Activated CD4-positive, alpha-beta T cell treated with anti-CD3 and anti-CD28 coated beads for 36 hours (primary cell): Measurements from ENCODE around the gene NAA20. TPM values are rescaled to one million over a fixed set of nuclear protein-coding genes. Genes with fewer than 3 reads are reported as not detected.

ENCODE experiments used
- ATAC-seq: fragments of 200-7000 bp; cut with Tn5 transposase; one replicate; pipeline ENCODE4 v1.10.0; 2021; ENCODE audit warnings: mild to moderate bottlenecking, moderate library complexity
- CTCF ChIA-PET: fragments of 350-600 bp; sonication (Branson Sonifier 250); formaldehyde crosslinking; loops from one replicate; lab custom pipeline; 2021; ENCODE audit warnings: antibody characterized with exemption; lab: Charles Lee
- POLR2A ChIA-PET: fragments of 350-600 bp; sonication (Branson Sonifier 250); formaldehyde crosslinking; loops from one replicate; lab custom pipeline; 2021; ENCODE audit warnings: antibody characterized with exemption, inconsistent platforms; lab: Charles Lee
- DNase-seq: peaks from one replicate; pipeline ENCODE4 v3.0.0-alpha.2; 2020
- H3K27ac Mint-ChIP-seq: one replicate; pipeline ENCODE4 v1.8.0; 2021; ENCODE audit warnings: mixed read lengths
- H3K27me3 Mint-ChIP-seq: one replicate; pipeline ENCODE4 v1.8.0; 2021; ENCODE audit warnings: mixed read lengths
- H3K36me3 Mint-ChIP-seq: one replicate; pipeline ENCODE4 v1.8.0; 2021; ENCODE audit warnings: low read depth, mixed read lengths
- H3K4me1 Mint-ChIP-seq: one replicate; pipeline ENCODE4 v1.8.0; 2021; ENCODE audit warnings: mixed read lengths
- H3K4me3 Mint-ChIP-seq: one replicate; pipeline ENCODE4 v1.8.0; 2021; ENCODE audit warnings: mild to moderate bottlenecking, moderate library complexity, mixed read lengths
- H3K9me3 Mint-ChIP-seq: one replicate; pipeline ENCODE4 v1.8.0; 2021; ENCODE audit warnings: low read depth, mixed read lengths
- intact Hi-C, 2 experiments: fragments of 100-400 bp; cut with DNase I in 1 of 2; cut with micrococcal nuclease in 1 of 2; formaldehyde crosslinking; loops; one replicate each; pipeline versions ENCODE4 v1.14.2 to v1.15.1; 2022 to 2024; cut with DNase I, micrococcal nuclease
- total RNA-seq, 2 experiments: library from RNA; stranded (reverse); gene quantifications; one replicate each; pipeline ENCODE4 v1.2.3, GENCODE V29; 2021

The NAA20 gene
- total RNA-seq, 2 experiments from 2014 or later = 58.6 to 88.7 TPM

- ChIA-PET CTCF (interaction anchor here (0.7 kb wide), 1 partner anchor 12 kb away, joined by 3 read pairs; no protein-coding TSS in a partner anchor), POLR2A (interaction anchor here (0.6 to 0.7 kb wide), 2 partner anchors 24 to 30 kb away, joined by 6 to 7 read pairs; no protein-coding TSS in a partner anchor)
- peak; percentile 68 for ATAC-seq
- no peaks in the 10 kb centered on the region for H3K9me3 Mint-ChIP-seq
- DNase-seq = peak; percentile 21
- H3K4me3 Mint-ChIP-seq = no peak overlapping the region
- no peaks in the 10 kb centered on the region for H3K27me3 Mint-ChIP-seq
- peaks cover 61% of the 10 kb centered on the region for H3K4me1 Mint-ChIP-seq
- H3K36me3 Mint-ChIP-seq = peaks cover 40% of the 10 kb centered on the region
- H3K27ac Mint-ChIP-seq = peak overlapping the region; percentile 49
- intact Hi-C loops = loop anchor here in 1 of 2 experiments (1.0 kb wide), 1 partner anchor 30 kb away; the partner anchor contains the start of genes CFAP61 and CRNKL1
Measured at GRCh38 chr20:20022498-20022897, 5.3 kb downstream of the NAA20 start.

DNA sequence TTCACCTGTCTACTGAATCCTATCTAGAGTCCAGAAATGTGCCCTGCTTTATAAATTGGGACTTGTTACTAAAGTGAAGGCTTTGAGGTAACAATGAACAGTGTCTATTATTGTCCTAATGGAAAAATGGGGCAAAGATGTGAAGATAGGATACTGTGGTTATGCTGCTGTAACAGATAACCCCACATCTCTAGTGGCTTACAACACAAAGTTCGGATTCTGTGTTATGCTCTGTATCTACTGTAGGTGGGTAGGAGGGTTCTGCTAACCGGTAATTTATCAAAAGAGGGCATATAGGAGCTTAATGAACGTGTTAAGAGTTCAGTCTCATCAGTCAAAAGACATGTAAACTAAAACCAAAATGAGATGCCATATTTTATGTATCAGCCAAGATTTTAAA is 6.2 kb downstream of the NAA20 start:
- H3K27ac Mint-ChIP-seq = peak overlapping the region; percentile 4
- no peak for ATAC-seq

GRCh38 chr20:20024942-20025341 is 7.8 kb downstream of the NAA20 start:
- Mint-ChIP-seq H3K27ac (peak overlapping the region; percentile 9), H3K36me3 (peaks cover 38% of the 10 kb centered on the region)
- POLR2A ChIA-PET = no interaction called here

More for the DNA sequence above, 6.2 kb downstream of the NAA20 start:
- intact Hi-C loops = no loop called here
- peaks cover 39% of the 10 kb centered on the region for H3K36me3 Mint-ChIP-seq
- H3K4me1 Mint-ChIP-seq = peaks cover 55% of the 10 kb centered on the region
- no peaks in the 10 kb centered on the region for H3K27me3 Mint-ChIP-seq
- no peak overlapping the region for H3K4me3 Mint-ChIP-seq
- ChIA-PET POLR2A (no interaction called here), CTCF (interaction anchor here (0.6 kb wide), 1 partner anchor 23 kb away, joined by 3 read pairs; no protein-coding TSS in a partner anchor)
- no peak for DNase-seq
- no peaks in the 10 kb centered on the region for H3K9me3 Mint-ChIP-seq

GRCh38 chr20:20027284-20027683 is 10.1 kb downstream of the NAA20 start:
- Mint-ChIP-seq H3K4me3 (no peak overlapping the region), H3K9me3 (no peaks in the 10 kb centered on the region), H3K36me3 (peaks cover 39% of the 10 kb centered on the region), H3K27me3 (no peaks in the 10 kb centered on the region), H3K27ac (no peak overlapping the region), H3K4me1 (peaks cover 20% of the 10 kb centered on the region)
- intact Hi-C loops = no loop called here
- no peak for ATAC-seq
- ChIA-PET POLR2A (interaction anchor here (0.6 kb wide), 1 partner anchor 13 kb away, joined by 4 read pairs; no protein-coding TSS in a partner anchor), CTCF (interaction anchor here (0.6 to 1.2 kb wide), 4 partner anchors 11 to 1301 kb away, joined by 3 to 4 read pairs (median 4); no protein-coding TSS in a partner anchor)
- DNase-seq = no peak

More at GRCh38 chr20:20024942-20025341, 7.8 kb downstream of the NAA20 start:
- Mint-ChIP-seq H3K4me3 (no peak overlapping the region), H3K4me1 (peaks cover 40% of the 10 kb centered on the region), H3K9me3 (no peaks in the 10 kb centered on the region), H3K27me3 (no peaks in the 10 kb centered on the region)
- ATAC-seq = no peak
- no peak for DNase-seq
- intact Hi-C loops = no loop called here
- CTCF ChIA-PET = no interaction called here

DNA sequence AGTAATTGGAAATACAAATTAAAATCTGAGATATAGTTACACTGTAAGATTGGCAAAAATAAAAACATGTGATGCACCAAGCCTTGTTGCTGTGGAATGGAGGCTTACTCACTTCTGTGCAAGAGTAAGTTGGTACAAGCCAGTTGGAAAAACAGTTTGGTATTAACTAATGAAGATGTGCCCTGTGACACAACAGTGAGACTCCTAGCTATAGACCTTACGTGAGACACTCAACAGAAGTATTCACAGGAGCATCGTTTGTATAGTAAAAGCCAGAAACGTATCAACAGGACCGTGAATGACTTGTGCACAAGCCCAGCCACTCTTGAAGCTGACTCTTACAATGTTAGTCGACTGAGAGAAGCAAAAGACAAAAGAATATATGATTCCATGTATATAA is 14.6 kb downstream of the NAA20 start:
- H3K4me1 Mint-ChIP-seq = peaks cover 3% of the 10 kb centered on the region
- no peaks in the 10 kb centered on the region for H3K9me3 Mint-ChIP-seq
- intact Hi-C loops = no loop called here
- H3K36me3 Mint-ChIP-seq = peaks cover 42% of the 10 kb centered on the region
- ChIA-PET POLR2A (no interaction called here), CTCF (no interaction called here)
- H3K27ac Mint-ChIP-seq = no peak overlapping the region
- DNase-seq (no peak), ATAC-seq (no peak)
- no peak overlapping the region for H3K4me3 Mint-ChIP-seq
- no peaks in the 10 kb centered on the region for H3K27me3 Mint-ChIP-seq

DNA sequence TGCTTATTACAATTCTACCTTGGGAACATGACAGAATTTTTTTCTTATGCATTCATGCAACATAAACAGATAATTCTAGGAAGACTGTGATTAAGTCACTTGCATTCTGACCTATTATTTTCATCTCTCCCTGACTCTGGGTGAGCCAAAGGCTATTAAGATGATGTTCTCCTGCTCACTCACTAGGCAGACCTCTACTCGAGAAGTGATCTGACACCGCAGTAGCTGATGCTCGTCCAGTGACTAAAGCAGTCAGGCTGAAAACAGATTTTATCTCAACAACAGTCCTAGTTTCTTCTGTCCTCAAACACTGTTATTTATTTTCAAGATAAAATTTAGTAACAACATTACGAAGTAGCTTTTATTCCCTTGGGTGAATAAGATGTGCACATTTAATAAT is 17.3 kb downstream of the NAA20 start:
- ATAC-seq (no peak), DNase-seq (no peak)
- peaks cover 3% of the 10 kb centered on the region for H3K4me1 Mint-ChIP-seq
- peak overlapping the region; percentile 9 for H3K27ac Mint-ChIP-seq
- ChIA-PET POLR2A (no interaction called here), CTCF (no interaction called here)
- intact Hi-C loops = no loop called here
- H3K9me3 Mint-ChIP-seq = no peaks in the 10 kb centered on the region
- H3K36me3 Mint-ChIP-seq = peaks cover 51% of the 10 kb centered on the region
- no peak overlapping the region for H3K4me3 Mint-ChIP-seq
- H3K27me3 Mint-ChIP-seq = no peaks in the 10 kb centered on the region

- ChIA-PET CTCF (interaction anchor here (0.8 to 1.0 kb wide), 2 partner anchors 11 to 15 kb away, joined by 3 read pairs; partner anchors contain the start of genes CFAP61 and CRNKL1), POLR2A (no interaction called here)
- Mint-ChIP-seq H3K27ac (peak overlapping the region; percentile 16), H3K4me3 (no peak overlapping the region), H3K27me3 (no peaks in the 10 kb centered on the region), H3K36me3 (peaks cover 52% of the 10 kb centered on the region), H3K4me1 (no peaks in the 10 kb centered on the region), H3K9me3 (no peaks in the 10 kb centered on the region)
- ATAC-seq (no peak), DNase-seq (no peak)
- intact Hi-C loops = no loop called here
Measured at GRCh38 chr20:20036756-20037155, 19.6 kb downstream of the NAA20 start.

GRCh38 chr20:20037960-20038359 is 20.8 kb downstream of the NAA20 start:
- ChIA-PET POLR2A (interaction anchor here (0.7 kb wide), 1 partner anchor 252 kb away, joined by 3 read pairs; no protein-coding TSS in a partner anchor), CTCF (interaction anchor here (0.8 to 1.1 kb wide), 2 partner anchors 10 to 18 kb away, joined by 3 to 4 read pairs; no protein-coding TSS in a partner anchor)
- peaks cover 57% of the 10 kb centered on the region for H3K36me3 Mint-ChIP-seq
- H3K27ac Mint-ChIP-seq = no peak overlapping the region
- H3K4me3 Mint-ChIP-seq = no peak overlapping the region
- no peak for DNase-seq
- ATAC-seq = no peak
- intact Hi-C loops = no loop called here
- H3K4me1 Mint-ChIP-seq = no peaks in the 10 kb centered on the region
- H3K9me3 Mint-ChIP-seq = no peaks in the 10 kb centered on the region
- no peaks in the 10 kb centered on the region for H3K27me3 Mint-ChIP-seq

DNA sequence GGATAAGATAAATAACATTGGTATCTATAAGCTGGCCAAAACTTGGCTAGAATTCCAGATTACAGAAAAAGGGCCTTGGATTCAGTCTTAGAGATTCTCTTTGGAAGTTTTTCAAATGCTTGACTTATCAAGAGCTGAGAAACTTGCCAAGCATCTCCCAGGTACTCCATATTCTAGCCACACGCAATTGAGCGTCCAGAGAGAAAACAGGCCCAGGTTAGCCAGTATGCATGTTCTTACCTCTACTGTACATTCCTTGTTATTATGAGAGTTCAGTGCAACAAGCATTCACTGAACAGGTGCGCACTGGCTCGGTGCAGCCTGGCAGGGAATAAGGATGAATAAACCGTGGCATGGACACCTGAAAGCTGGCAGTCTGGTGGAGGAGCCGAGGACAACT is 21.4 kb downstream of the NAA20 start:
- no peaks in the 10 kb centered on the region for H3K4me1 Mint-ChIP-seq
- CTCF ChIA-PET = interaction anchor here (0.8 to 1.1 kb wide), 2 partner anchors 11 to 18 kb away, joined by 3 to 4 read pairs; no protein-coding TSS in a partner anchor
- H3K9me3 Mint-ChIP-seq = no peaks in the 10 kb centered on the region
- intact Hi-C loops = no loop called here
- H3K27ac Mint-ChIP-seq = no peak overlapping the region
- H3K36me3 Mint-ChIP-seq = peaks cover 62% of the 10 kb centered on the region
- H3K27me3 Mint-ChIP-seq = no peaks in the 10 kb centered on the region
- no peak overlapping the region for H3K4me3 Mint-ChIP-seq
- DNase-seq = no peak
- POLR2A ChIA-PET = interaction anchor here (0.7 kb wide), 1 partner anchor 252 kb away, joined by 3 read pairs; no protein-coding TSS in a partner anchor
- no peak for ATAC-seq

DNA sequence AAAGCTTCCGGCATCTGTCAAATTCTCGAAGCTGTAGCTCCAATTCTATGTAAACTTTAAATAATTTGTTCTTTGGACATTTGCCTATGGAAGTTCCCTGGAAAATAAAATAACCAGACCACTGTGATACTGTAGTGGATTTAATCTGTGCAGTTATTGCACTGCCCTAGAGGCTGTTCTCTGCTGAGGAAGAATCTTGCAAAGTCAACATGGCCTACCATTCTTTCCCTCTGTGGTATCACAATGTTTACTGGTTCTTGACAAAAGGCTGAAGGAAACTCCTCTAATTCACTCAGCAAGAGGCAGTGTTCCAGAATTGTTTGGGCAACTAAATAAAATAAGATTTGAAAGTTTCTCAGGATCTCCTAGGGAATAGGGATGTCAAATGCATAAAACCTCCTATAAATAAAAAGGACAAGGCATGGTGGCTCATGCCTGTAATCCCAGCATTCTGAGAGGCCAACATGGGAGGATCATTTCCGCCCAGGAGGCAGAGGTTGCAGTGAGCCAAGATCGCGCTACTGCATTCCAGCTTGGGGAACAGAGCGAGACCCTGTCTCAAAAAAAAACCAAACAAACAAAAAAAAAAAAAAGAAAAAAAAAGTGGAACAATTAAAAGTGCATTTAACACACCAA is 22.7 kb downstream of the NAA20 start:
- Mint-ChIP-seq H3K4me3 (no peak overlapping the region), H3K9me3 (no peaks in the 10 kb centered on the region), H3K36me3 (peaks cover 67% of the 10 kb centered on the region), H3K27ac (no peak overlapping the region), H3K27me3 (no peaks in the 10 kb centered on the region), H3K4me1 (peaks cover 3% of the 10 kb centered on the region)
- intact Hi-C loops = no loop called here
- POLR2A ChIA-PET = interaction anchor here (0.7 kb wide), 1 partner anchor 13 kb away, joined by 4 read pairs; no protein-coding TSS in a partner anchor
- CTCF ChIA-PET = no interaction called here
- no peak for DNase-seq
- ATAC-seq = no peak

DNA sequence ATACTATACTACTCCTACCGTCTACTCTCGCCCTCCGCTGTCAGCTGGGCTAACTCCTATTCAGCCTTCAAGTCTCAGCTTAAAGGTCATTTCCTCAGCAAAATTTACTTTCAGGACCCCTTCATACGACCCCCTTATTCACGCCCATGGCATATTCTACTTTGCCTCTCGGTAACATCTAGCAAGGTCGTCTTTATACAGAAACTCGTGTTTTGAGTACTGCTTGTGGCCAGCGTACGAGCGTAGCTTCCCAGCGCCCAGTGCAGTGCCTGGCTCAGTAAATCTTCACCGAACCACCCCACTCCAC is 34.6 kb downstream of the NAA20 start:
- peak overlapping the region; percentile 99 for H3K4me3 Mint-ChIP-seq
- H3K36me3 Mint-ChIP-seq = peaks cover 25% of the 10 kb centered on the region
- peak overlapping the region; percentile 98 for H3K27ac Mint-ChIP-seq
- peak; percentile 38 for ATAC-seq
- ChIA-PET POLR2A (interaction anchor here (0.6 to 1.4 kb wide), 3 partner anchors 34 to 1379 kb away, joined by 3 to 6 read pairs (median 4); partner anchors contain the start of gene NAA20), CTCF (interaction anchor here (0.6 to 2.9 kb wide), 10 partner anchors 9 to 542 kb away, joined by 3 to 21 read pairs (median 3); partner anchors contain the start of gene NAA20)
- DNase-seq = no peak
- intact Hi-C loops = loop anchor here (1.0 to 5.0 kb wide), 11 partner anchors 29 to 1763 kb away; partner anchors contain the start of genes NAA20 (in 2 of the 2), RALGAPA2 (in 2 of the 2), KIZ (in 1 of the 2) and SEC23B (in 1 of the 2)
- no peaks in the 10 kb centered on the region for H3K27me3 Mint-ChIP-seq
- peaks cover 14% of the 10 kb centered on the region for H3K4me1 Mint-ChIP-seq
- no peaks in the 10 kb centered on the region for H3K9me3 Mint-ChIP-seq
